G401 (cell line): ENCODE measurements around the gene KLC3. TPM values are rescaled to one million over a fixed set of nuclear protein-coding genes. Genes with fewer than 3 reads are reported as not detected.

Experiments used
- DNase-seq: peaks from one replicate; pipeline ENCODE4 v3.0.0-alpha.2; 2015; ENCODE audit warnings: low spot score
- in situ Hi-C: cut with HindIII; loops from 2 replicates; pipeline ENCODE4 v1.10.0; 2016; ENCODE audit warnings: low sequenced_read_pairs, mixed read lengths
- total RNA-seq: library from RNA; depleted of rRNA; stranded (reverse); fragments of >200 nt; shearing (Covaris generic); gene quantifications from 2 replicates; pipeline ENCODE4 v1.2.3, GENCODE V29; 2014

KLC3 gene
- total RNA-seq, 1 experiment from 2014 or later, result 9.7 TPM

DNA sequence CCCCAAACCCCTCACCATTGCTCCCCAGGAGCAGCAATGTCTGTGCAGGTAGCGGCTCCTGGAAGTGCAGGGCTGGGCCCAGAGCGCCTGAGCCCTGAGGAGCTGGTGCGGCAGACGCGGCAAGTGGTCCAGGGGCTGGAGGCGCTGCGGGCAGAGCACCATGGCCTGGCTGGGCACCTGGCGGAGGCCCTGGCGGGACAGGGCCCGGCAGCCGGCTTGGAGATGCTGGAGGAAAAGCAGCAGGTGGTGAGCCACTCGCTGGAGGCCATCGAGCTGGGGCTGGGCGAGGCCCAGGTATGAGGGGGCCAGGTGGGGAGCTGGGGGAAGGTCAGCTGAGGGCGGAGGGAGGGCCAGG, 4.9 kb downstream of the KLC3 start:
- in situ Hi-C loops, result no loop called here
- no peak for DNase-seq

DNA sequence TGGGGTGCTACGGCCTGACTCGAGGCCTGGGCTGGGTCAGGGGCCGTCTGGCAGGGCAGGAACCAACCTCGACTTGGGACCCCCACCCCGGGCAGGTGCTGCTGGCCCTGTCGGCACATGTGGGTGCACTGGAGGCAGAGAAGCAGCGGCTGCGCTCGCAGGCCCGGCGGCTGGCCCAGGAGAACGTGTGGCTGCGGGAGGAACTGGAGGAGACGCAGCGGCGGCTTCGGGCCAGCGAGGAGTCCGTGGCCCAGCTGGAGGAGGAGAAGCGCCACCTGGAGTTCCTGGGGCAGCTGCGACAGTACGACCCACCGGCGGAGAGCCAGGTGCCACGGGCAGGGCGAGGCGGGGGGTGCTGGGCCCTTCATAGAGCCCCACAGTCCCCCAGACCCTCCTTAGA, 5.9 kb downstream of the KLC3 start:
- in situ Hi-C loops, result no loop called here

DNA sequence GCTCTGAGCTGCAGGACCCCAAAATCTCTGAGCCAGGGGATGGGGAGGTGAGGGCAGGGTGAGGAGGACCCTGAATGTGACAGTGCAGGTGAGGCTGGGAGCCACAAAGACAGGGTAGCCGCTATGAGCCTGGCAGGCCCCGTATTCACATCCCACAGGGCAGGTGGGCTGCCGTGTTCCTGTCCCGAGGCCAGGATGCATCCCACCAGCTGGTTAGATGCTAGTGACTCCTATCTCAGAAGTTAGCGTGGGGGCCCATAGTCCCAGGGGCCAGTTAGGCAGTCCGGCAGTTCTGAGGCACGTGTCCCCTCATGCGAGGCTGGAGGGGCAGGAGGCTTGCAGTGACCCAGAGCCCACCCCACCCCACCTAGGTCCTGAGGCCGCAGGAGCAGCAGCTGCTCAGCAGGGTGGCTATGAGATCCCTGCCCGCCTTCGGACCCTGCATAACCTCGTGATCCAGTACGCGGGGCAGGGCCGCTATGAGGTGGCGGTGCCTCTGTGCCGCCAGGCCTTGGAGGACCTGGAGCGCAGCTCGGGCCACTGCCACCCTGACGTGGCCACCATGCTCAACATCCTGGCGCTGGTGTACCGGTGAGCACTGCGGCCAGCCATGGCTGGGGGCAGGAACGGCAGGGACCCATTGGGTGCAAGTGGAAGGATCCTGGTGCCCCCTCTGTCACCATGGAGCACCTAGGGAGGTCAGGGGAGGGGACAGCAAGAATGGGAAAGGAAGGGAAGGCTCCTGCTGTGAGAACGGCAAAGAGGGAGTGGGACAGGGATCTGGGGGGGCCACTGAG, 7.2 kb downstream of the KLC3 start:
- in situ Hi-C loops, result no loop called here
- DNase-seq, result no peak

More for the DNA sequence above, 5.9 kb downstream of the KLC3 start:
- no peak for DNase-seq

DNA sequence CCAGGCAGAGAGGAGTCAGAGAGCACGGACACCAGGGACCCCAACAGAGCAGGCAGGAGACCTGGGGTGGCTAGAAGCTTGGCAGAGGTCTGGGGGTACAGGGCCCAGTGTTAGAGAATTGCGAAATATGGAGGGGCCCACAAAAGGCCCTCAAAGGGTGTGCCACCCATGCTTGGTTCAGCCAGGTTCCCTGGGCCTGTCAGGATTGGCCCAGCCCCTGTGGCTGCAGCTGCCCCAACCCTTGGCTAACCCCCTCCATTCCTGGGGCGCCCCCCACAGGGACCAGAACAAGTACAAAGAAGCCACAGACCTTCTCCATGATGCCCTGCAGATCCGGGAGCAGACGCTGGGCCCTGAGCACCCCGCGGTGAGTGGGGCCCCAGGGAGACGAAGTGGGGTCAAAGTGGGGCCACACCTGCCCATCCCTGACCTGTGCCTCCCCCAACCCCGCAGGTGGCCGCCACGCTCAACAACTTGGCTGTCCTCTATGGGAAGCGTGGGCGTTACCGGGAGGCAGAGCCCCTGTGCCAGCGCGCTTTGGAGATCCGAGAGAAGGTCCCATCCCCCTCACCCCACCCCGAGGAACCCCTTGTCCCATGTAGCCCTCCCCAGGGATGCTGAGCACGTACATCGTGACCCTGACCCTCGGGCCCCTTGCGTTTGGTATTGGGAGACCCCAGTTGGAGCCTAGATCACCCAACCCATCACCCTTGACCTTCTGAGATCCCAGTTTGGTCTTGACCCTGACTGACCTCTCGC, 8.0 kb downstream of the KLC3 start:
- in situ Hi-C loops, result no loop called here
- no peak for DNase-seq

DNA sequence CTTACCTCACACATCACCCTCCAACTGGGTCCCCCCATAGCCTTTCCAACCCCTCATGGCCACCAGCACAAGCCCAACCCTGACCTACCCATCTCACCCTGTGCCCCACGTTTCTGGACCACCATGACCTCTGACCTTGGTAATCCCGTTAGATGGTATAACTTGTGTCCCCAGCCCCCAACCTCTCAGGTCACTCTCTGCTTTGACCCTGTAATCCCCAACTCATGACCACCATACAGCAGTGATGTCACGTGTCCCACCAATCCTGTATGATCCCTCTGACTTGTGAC, 8.5 kb downstream of the KLC3 start:
- in situ Hi-C loops, result no loop called here
- no peak for DNase-seq

DNA sequence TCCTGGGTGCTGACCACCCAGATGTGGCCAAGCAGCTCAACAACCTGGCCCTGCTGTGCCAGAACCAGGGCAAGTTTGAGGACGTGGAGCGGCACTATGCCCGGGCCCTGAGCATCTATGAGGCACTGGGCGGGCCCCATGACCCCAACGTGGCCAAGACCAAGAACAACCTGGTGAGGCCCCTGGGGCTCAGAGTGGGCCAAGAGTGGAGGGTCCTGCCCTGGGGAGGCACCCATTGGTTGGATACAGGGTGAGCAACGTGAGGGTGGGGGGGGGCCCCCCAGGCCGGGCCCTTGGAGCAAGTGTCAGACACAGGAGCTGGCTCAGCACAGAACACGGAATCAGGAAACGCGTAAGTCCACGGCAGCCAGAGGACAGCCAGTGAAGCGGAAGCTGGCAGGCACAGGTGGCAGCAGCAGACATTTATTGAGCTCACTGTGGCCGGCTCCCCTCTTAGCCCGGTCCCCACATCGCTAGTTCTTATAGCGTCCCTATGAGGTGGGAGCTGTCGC, 8.9 kb downstream of the KLC3 start:
- in situ Hi-C loops, result no loop called here
- DNase-seq, result no peak

DNA sequence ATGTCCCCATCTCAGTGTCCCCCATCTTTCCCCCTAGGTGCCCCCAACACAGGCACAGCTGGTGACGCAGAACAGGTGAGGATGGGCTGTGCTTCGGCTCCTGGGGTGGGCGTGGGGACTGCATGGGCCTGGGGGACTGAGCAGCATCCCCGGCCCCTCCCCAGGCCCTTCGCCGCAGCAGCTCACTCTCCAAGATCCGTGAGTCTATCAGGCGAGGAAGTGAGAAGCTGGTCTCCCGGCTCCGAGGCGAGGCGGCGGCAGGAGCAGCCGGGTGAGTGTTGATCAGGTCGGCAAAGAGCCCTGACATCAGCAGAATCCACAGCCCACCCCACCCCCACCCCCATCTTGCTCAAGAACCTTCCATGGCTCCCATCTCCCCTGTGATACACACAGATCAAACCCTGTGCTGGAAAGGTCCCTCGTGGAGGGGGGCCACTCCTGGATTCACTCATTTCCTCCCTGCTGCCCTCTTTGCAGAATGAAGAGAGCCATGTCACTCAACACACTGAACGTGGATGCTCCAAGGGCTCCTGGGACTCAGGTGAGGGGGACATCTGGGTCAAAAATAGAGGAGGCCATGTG, 10.0 kb downstream of the KLC3 start:
- DNase-seq, result no peak
- in situ Hi-C loops, result no loop called here

DNA sequence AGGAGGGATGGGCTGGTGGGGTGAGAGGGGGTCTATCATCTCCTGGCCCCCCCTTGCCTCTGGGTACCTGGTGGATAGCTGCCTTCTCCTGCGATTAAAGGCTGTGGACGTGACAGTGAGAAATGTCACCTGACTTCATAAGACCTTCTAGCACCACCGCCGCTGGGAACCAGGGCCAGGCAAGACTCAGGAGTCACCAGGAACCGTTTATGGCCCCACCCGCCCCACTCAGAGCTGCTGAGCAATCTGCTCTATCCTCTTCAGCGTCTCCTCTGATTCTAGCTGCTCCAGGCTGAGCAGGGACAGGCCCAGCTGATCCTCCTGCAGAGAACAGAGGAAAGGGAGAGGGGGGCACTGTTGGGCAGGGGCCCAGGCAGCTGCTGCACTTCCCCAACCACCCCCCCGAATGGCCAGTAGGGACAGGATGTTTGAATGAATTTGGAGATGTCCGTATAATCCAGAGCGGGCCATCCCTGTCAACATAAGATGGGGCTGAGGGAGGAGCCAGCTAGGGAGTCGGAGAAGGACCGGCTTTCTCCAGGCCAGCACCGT, 10.9 kb downstream of the KLC3 start:
- in situ Hi-C loops, result no loop called here
- DNase-seq, result no peak

DNA sequence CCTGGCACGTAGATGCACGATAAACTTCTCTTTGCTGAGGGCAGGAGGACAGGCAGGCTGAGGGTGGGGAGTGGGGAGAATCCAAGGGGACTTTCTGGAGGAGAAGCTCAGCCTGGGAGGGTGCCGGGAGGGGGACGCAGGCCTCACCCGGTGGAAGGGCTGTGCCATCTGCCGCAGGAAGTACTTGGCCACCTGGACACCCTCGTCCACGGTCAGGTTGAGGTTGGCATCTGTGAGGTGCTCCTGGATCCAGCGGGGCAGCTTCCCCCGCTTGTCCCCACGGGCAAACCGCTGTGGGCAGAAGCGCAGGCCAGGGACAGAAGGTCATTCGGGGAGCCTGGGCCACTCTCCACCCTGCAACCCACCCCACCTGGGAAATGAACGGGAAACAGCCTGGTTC, 11.5 kb downstream of the KLC3 start:
- in situ Hi-C loops, result no loop called here
- no peak for DNase-seq

DNA sequence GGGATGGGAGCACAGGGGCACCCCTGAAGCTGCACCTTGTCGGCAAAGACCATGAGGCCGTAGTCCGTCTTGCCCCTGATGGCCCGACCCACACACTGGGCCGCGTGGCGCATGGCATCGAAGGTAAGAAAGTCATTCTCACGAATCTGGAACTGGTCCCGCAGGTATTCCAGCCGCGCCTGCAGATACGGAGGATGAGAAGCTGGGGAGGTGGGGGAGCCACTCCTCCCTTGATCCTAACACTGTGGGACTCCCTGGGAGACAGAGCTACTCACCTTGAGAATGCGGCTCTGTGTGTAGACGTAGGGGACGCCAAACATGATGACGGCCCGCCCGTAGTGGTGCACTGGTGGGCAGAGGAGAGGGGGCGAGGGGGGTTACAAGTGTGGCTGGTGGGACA, 11.9 kb downstream of the KLC3 start:
- DNase-seq, result no peak
- in situ Hi-C loops, result no loop called here

DNA sequence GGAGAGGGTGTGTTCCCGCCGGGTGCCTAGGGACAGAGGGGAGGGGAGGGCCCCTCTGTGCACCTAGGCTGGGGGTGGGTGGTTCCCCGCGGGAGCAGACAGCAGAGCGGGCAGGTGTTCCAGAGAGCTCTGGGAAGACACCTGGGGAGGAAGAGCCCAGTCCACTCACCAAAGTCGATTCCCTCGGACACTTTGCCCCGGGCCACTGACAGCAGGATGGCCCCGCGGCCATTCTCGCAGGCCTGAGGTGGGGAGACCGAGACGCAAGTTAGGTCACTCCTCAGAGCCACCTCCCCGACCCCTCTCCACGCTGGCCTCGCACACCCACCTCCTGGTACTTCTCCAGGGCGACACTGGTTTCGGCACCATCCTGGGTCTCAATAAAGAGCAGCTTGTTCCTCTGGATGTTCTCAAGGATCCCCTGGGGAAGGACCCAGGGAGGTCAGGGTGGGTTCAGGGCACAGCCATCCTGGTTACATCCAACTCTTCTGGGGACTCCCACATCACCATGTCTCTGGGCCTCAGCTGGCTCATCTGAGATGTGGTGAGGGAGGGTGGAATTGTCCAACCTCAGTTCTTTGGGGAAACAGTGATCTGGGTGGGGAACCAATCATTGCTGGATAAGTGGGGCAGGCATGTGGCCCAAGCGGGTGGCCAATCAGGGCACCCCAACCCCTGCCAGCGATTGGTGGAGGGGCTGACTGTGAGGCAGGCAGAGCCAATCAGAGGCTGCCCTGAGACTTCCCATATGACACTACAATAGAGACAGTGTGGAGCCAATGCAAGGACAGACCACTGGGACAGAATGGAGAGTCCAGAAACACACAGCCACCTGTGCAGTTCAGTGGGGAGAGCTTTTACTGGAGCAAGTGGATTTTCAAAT, 12.6 kb downstream of the KLC3 start:
- in situ Hi-C loops, result no loop called here
- DNase-seq, result no peak

DNA sequence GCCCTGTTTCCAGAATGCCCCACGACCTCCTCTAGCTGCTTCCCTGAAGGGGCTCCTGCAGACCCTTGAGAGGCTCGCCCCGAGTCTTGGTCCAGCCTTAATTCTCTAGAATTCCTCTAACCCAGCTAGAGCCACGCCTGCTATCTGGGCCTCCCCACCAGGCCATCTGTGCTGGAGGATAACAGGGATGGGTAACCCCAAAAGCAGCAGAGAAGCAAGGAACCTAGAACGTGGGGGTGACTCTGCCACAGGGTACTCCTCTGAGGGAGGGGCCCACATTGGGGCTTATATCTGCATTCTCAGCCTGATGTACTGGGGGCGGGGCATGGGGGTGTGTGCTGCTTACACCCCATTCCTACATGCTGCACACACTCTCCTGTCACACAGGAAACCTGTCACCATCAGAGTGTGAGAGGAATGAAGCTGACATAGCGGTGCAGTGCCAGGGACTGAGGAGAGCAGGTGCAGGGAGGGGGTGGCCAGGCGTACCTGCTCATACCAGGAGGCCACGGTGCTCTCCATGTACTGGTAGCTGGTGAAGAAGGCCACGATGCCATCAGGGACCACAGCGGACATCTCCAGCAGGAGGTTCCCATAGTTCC, 13.8 kb downstream of the KLC3 start:
- no peak for DNase-seq
- in situ Hi-C loops, result no loop called here

DNA sequence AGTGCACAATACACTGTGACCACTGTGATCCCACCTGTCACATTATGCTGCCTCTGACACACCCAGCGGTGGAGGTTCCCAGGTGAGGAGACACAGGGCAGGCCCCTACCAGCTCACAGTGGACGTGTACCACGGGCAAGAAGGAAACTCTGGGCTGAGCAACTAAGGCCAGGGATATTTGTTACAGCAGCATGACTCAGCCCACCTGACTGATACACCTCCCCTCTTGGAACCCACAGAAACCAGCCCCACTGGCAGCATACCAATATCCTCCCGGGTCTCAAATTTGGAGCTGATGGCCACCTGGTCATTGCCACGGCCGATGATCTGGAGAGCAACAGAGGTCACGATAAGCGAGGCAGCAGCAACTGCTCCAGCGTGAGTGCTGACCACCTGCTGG, 14.9 kb downstream of the KLC3 start:
- no peak for DNase-seq
- in situ Hi-C loops, result no loop called here

DNA sequence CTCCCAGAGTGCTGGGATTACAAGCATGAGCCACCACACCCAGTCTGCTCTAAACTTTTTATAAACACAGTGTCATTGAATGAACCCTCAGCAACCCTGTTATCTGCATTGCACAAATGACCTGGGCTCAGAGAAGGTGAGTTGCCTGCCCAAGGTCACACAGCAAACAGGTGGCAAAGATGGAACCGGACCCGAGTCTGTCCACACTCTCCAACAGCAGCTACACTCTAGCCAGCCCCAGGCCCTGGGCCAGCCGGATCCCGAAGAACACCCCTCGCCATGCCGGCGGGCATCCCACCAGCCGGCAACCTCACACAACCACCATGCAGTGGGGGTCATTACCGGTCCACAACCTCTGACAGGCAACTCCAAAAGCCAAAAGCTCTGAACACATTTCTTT, 15.4 kb downstream of the KLC3 start:
- in situ Hi-C loops, result no loop called here
- DNase-seq, result no peak

DNA sequence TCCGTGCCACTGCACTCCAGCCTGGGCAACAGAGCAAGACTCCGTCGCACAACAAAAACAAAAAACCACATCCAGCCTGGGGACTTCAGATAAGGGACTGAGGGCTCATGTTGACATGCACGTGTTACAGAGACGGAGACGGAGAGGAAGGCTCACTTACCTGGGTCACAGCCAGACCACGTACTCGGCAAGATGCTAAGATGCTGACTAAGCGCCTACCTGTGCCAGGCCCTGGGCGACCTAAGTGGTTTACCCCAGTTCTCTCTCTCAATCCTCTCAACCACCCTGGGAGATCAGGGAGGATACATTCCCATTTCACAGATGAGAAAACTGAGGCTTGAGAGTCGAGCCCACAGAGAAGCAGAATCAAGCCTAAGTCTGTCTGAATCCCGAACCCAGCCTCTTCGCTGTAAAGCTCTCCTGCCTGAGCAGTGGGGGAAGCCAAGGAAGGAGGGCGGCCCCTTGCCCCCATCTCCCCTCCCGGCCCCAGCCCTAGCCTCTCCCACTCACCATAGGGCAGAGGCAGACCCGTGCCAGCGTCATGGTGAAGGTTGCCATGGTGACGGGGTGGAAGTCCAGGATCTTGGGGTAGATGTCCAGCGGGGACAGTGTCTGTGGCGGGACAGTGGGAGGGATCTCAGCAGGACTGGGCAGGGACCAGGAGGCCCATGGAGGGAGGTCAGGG, 16.4 kb downstream of the KLC3 start:
- no peak for DNase-seq

DNA sequence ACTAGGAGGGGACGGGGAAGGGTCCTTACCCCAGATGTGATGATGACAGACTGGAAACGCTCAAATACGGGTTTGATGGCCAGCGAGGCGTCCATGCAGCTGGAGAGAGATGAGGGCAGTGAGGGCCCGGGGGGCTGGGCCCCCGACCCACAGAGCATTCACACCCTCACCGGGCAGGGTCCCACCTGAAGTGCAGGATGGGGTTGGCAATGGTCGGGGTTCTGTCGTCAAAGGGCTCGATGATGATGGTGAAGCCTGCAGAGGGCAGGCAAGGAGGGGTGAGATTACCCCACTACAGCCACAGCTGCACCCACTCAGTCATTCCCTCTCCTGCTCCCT, 16.9 kb downstream of the KLC3 start:
- DNase-seq, result no peak
- in situ Hi-C loops, result no loop called here

More for the DNA sequence above, 16.4 kb downstream of the KLC3 start:
- in situ Hi-C loops, result no loop called here

DNA sequence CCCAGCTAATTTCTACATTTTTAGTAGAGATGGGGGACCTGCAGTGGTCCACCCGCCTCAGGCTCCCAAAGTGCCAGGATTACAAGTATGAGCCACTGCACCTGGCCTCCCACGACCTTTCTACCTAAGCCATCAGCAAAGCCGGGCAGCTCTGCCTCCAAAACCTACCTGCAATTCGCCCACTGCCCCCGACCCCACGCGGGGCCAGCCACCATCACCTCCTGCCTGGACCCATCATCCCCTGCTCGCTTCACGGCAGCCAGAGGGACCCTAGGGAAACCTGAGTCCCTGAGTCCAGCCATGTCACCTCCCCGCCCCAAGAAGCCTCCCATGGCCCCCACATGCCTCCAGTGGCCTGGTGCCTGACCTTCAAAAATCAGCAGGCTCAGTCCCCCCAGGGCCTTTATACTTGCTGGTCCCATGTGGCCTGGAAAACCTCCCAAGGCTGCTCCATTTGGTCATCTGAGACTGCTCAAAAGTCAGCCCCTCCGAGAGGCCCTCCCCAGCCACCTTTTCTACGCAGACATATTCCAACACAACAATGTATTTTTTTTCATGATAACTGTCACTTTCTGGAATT, 17.8 kb downstream of the KLC3 start:
- DNase-seq, result no peak
- in situ Hi-C loops, result no loop called here

DNA sequence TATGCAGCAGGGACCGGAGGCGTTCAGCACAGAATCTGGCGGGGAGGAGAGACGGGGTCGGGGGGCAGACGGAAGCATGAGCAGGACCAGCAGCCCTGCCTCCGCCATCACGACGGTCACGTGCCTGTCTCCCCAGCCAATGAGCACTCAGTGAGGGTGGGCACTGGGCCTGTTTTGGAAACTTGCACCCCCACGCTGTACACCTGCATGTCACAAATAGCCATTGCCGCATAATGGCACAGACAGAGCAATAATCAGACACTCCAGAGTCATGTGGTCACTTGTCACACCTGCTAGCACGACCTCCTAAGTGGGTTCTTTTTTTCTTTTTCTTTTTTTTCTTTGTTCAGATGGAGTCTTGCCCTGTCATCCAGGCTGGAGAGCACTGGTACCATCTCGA, 21.1 kb downstream of the KLC3 start:
- in situ Hi-C loops, result no loop called here
- no peak for DNase-seq
